ENCODE data around the gene GMCL1. TPM values are rescaled to one million over a fixed set of nuclear protein-coding genes. Genes with fewer than 3 reads are reported as not detected.

The GMCL1 gene
- total RNA-seq, 1 experiment from 2014 or later, result 25.8 TPM

DNA sequence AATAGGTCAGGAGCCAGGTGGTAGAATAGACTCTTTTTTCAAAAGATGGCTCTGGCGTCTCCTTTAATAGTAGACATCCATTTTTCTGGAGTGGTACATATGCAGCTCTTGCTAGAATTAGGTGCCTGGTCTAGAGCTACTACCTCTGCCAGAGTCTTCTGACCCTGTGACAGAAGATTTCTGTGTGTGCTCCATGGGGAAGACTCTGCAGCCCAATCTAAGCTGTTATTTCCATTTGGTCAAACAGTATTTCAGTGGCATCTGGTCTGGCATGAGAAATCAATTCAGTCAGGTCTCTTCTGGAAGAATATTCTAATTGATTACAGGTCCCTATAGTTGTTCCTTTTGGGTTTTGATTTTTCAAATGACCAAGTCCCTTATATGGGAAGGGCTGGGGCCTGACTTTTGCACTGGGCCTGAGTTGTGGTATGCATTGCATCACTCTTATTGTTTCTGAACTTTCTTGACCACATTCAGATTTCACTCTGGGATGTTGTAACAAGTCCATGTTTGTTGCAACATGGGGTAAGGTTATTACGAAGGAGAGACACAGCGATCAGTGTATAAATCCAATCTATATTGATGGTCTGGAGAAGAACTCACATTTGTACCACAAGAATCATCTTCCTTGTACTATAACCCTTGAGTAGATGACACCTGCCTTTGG lies 97.5 kb downstream of the GMCL1 start:
- no peak for DNase-seq (ENCODE audit: low spot score)

Small RNA genes within 50 kb of the gene (small RNA-seq; reads per million reads assigned to genes)
- not detected for gene RPL23AP92

Other genes with a start within 250 kb of the GMCL1 start
- 14.7 and 16.2 TPM in 2 replicates for gene AAK1, start 185.9 kb upstream of the GMCL1 start, total RNA-seq (2014; rRNA removed; shearing (Covaris generic))
- 460 and 510 TPM in 2 replicates for gene ANXA4, start 87.5 kb upstream of the GMCL1 start, total RNA-seq (2014; rRNA removed; shearing (Covaris generic))
- 19.2 and 22.4 TPM in 2 replicates for gene SNRNP27, start 64.3 kb downstream of the GMCL1 start, total RNA-seq (2014; rRNA removed; shearing (Covaris generic))
- gene MXD1, start 85.4 kb downstream of the GMCL1 start, total RNA-seq (2014; rRNA removed; shearing (Covaris generic)), result 18.3 and 22.3 TPM in 2 replicates
- gene ASPRV1, start 132.0 kb downstream of the GMCL1 start, total RNA-seq (2014; rRNA removed; shearing (Covaris generic)), result 1.1 and 2.1 TPM in 2 replicates

Measured in HT-29 (cell line).